Muscle of back (tissue), 11 donors: ENCODE results near the gene ETS1. TPM values are rescaled to one million over a fixed set of nuclear protein-coding genes. Genes with fewer than 3 reads are reported as not detected.

Experiments used
- DNase-seq, 3 donors: peaks; one replicate each; pipeline versions ENCODE4 v3.0.0 to v3.0.0-alpha.2; 2013
- polyA plus RNA-seq, 10 donors: library from polyadenylated mRNA; unstranded; fragments of 120-200 nt; gene quantifications; one replicate each; pipeline ENCODE4 v1.2.1, GENCODE V29; 2013; ENCODE audit not compliant: insufficient read length in 10 of 10

The ETS1 gene
- polyA plus RNA-seq, 10 donors = 51.1 to 89.3 (median 66.6) TPM

- no peak for DNase-seq
These were observed 175.5 kb downstream of the ETS1 start for GRCh38 chr11:128411812-128412211.

GRCh38 chr11:128411150-128411549 lies 176.2 kb downstream of the ETS1 start:
- DNase-seq = no peak

- peak in 1 of 3 donors; percentile 83 for DNase-seq
These were observed 177.9 kb downstream of the ETS1 start for GRCh38 chr11:128409476-128409875.

Other genes with a start within 250 kb of the ETS1 start
- 10 to 100 TPM; 14.1 to 22.2 (median 17.9) TPM for gene FLI1, start 106.5 kb upstream of the ETS1 start, polyA plus RNA-seq